ENCODE measurements around the gene CTDP1. TPM values are rescaled to one million over a fixed set of nuclear protein-coding genes. Genes with fewer than 3 reads are reported as not detected.

CTDP1 gene
- total RNA-seq, 1 experiment from 2014 or later, result 33.7 TPM

DNA sequence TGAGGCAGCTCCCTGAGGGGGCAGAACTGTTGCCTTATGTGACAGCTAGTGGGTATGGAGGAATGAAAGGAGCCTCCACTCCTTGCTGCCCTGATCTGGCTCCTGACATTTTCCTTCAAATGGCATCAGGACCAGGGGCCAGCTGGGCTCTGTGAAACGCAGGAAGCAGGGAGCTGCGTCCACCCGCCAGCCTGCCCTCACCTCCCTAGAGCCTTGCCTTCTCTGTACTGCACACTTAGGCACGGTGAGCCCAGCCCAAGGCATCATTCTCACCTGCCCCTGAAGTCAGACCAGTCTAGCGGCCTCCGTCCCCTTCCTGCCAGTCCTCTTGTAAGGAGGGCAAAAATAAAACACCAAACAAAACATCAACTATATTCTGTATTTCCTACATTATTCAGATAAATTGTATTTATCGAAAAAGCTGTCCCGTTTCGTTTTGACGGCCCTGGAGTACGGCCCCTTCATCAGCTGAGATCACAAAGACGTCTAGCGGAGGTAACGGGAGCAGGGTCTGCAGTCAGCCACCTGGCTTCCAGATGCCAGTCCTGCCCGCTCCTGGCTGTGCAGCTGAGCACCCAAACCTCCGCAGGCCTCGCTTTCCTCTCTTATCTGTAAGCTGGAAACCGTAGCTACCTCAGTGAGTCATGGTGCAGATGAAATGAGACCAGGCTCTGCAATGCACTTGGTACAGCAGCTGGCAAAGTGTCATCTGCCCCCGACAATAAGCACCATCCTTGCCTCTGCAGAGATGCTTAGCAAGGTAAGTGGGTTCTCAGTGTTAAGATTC, 6.9 kb upstream of the CTDP1 start:
- no peak overlapping the region for H2BK5ac ChIP-seq (ENCODE audit: insufficient read length, low read length)
- H2AFZ ChIP-seq (ENCODE audit: low read length), result no peak overlapping the region
- no peak overlapping the region for H2BK20ac ChIP-seq (ENCODE audit: low read depth, low read length, poor library complexity, severe bottlenecking)
- no peaks in the 10 kb centered on the region for H3K9me3 ChIP-seq (ENCODE audit: control insufficient read depth, low read depth, low read length)
- H2AK5ac ChIP-seq (ENCODE audit: insufficient read length, low read length), result no peak overlapping the region
- H3K27ac ChIP-seq (ENCODE audit: insufficient read length, low read depth, low read length), result no peak overlapping the region
- Mint-ChIP-seq H3K9me3 (no peaks in the 10 kb centered on the region; a peak in 2 of 5 replicates), H3K27me3 (ENCODE audit: low read depth) (peaks cover 3% of the 10 kb centered on the region; the same call in 1 of the 2 replicates), H3K36me3 (ENCODE audit: insufficient read depth in 1 of 3, low read depth in 3 of 3) (peaks cover 0 to 22% (median 14%) of the 10 kb centered on the region in 3 experiments; a peak in 6 of 7 replicates), H3K4me1 (peaks cover 2 to 4% of the 10 kb centered on the region in 2 experiments; a peak in 3 of 4 replicates), H3K4me3 (no peak overlapping the region), H3K27ac (no peak overlapping the region; a peak in 1 of 7 replicates)
- no peak overlapping the region for H4K8ac ChIP-seq (replicated peaks; ENCODE audit: insufficient read length, low read depth, low read length)
- no peak overlapping the region for H2BK15ac ChIP-seq (ENCODE audit: low read depth, low read length)
- TF ChIP-seq, protein P1, sequence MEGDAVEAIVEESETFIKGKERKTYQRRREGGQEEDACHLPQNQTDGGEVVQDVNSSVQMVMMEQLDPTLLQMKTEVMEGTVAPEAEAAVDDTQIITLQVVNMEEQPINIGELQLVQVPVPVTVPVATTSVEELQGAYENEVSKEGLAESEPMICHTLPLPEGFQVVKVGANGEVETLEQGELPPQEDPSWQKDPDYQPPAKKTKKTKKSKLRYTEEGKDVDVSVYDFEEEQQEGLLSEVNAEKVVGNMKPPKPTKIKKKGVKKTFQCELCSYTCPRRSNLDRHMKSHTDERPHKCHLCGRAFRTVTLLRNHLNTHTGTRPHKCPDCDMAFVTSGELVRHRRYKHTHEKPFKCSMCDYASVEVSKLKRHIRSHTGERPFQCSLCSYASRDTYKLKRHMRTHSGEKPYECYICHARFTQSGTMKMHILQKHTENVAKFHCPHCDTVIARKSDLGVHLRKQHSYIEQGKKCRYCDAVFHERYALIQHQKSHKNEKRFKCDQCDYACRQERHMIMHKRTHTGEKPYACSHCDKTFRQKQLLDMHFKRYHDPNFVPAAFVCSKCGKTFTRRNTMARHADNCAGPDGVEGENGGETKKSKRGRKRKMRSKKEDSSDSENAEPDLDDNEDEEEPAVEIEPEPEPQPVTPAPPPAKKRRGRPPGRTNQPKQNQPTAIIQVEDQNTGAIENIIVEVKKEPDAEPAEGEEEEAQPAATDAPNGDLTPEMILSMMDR (conservative IDR thresholded peaks at IDR 0.05), result no peak
- no peaks in the 10 kb centered on the region for H3K79me2 ChIP-seq (ENCODE audit: insufficient read depth, low read length)
- no peaks in the 10 kb centered on the region for H3K4me1 ChIP-seq (ENCODE audit: insufficient read depth, low read length)
- H3K18ac ChIP-seq (ENCODE audit: insufficient read length, low read depth, low read length), result no peak overlapping the region
- no peaks in the 10 kb centered on the region for H3K23me2 ChIP-seq (ENCODE audit: insufficient read length, low read depth, low read length, poor library complexity, severe bottlenecking)
- no peak overlapping the region for H3T11ph ChIP-seq (ENCODE audit: low read length)
- H4K91ac ChIP-seq (ENCODE audit: insufficient read length, low read depth, low read length), result no peak overlapping the region
- no peak overlapping the region for H3K4ac ChIP-seq (ENCODE audit: low read depth, low read length)
- H3K27me3 ChIP-seq (ENCODE audit: insufficient read depth, low read length), result no peaks in the 10 kb centered on the region; the same call in 1 of the 2 replicates
- H3K23ac ChIP-seq (ENCODE audit: insufficient read length, low read depth, low read length), result no peak overlapping the region
- H3K14ac ChIP-seq (ENCODE audit: insufficient read depth, low read length), result no peak overlapping the region
- no peak overlapping the region for H2BK12ac ChIP-seq (ENCODE audit: insufficient read length, low read depth, low read length)
- DNase-seq, result no peak
- H3K9ac ChIP-seq (ENCODE audit: extremely low read depth, insufficient read length, low read length), result no peak overlapping the region
- H4K5ac ChIP-seq (ENCODE audit: insufficient read length, low read depth, low read length), result no peak overlapping the region
- WGBS (ENCODE audit: extremely low coverage, insufficient read length, low lambda C conversion rate), result no CpG with 5 or more reads among the region's 19 CpGs
- no peak overlapping the region for H2BK120ac ChIP-seq (ENCODE audit: low read depth, low read length, poor library complexity, severe bottlenecking)
- no peaks in the 10 kb centered on the region for H3K79me1 ChIP-seq (ENCODE audit: insufficient read depth, low read depth, low read length, poor library complexity, severe bottlenecking)
- no peak overlapping the region for H3K4me2 ChIP-seq (ENCODE audit: insufficient read depth, insufficient read length, low read length)
- H3K56ac ChIP-seq (ENCODE audit: insufficient read length, low read depth, low read length), result no peak overlapping the region
- H4K20me1 ChIP-seq (ENCODE audit: control insufficient read depth, insufficient read depth, insufficient read length), result no peaks in the 10 kb centered on the region

All from H9 (cell line).